ENCODE measurements around the gene EYS.
"Not testable (repeated sequence)": the region's sequence is repeated elsewhere in the genome, so short reads cannot be mapped to it uniquely, and the experiment has no call there.

GRCh38 chr6:63887804-63888203 lies 1819.2 kb downstream of the EYS start:
- TF ChIP-seq CTCF, POLR2A (IDR thresholded peaks at IDR 0.05): not testable (repeated sequence)

Measured in breast epithelium (tissue), 3 donors.